ENCODE measurements around the gene KY.
A peak's percentile ranks its signal among the peaks of the same experiment; 100 is the strongest.
"Not testable (repeated sequence)": the region's sequence is repeated elsewhere in the genome, so short reads cannot be mapped to it uniquely, and the experiment has no call there.

KY gene

DNA sequence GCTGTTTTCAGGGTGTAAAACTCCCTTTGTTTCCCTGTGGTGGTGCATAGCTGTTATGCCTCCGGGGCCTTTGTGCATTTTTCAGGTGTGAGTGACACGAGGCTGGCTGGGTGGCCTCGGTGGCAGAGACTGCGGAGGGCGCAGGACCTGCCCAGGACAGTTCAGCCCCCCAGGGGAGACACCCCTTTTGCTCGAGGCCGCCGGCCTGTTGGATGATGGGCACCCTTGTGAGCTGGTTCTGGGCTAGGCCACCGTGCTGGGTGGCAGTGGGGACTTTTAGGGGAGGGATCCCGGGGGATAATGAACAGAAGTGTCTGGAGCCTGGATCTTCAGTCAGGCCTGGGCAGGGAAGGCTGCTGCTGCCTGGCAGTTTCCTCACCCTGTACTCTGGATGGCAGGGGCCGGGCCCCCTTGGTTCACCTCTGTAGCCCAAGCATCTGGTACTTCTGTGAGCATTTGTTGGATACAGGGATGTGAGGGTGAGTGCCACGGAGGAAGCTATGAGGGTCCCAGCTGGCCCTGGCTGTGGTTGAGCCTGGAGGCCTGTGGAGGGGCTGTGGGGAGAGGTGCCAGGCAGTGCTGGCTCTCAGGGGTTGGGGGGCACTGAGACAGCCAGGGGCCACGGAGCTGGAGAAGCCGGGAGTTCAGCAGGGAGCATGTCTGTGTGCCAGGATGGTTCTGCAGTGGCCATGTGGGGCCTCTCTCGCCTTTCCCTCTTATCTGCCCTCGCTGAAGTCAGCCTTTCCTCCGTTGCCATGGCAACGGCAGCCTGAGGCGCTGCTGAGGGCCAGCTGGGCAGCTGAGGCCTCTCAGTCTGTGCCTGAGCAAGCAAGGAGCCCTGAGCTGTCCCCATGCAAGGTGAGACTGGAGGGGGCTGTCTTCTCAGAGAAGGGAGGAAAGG is 49.0 kb downstream of the KY start:
- peak; percentile 63 for DNase-seq

DNA sequence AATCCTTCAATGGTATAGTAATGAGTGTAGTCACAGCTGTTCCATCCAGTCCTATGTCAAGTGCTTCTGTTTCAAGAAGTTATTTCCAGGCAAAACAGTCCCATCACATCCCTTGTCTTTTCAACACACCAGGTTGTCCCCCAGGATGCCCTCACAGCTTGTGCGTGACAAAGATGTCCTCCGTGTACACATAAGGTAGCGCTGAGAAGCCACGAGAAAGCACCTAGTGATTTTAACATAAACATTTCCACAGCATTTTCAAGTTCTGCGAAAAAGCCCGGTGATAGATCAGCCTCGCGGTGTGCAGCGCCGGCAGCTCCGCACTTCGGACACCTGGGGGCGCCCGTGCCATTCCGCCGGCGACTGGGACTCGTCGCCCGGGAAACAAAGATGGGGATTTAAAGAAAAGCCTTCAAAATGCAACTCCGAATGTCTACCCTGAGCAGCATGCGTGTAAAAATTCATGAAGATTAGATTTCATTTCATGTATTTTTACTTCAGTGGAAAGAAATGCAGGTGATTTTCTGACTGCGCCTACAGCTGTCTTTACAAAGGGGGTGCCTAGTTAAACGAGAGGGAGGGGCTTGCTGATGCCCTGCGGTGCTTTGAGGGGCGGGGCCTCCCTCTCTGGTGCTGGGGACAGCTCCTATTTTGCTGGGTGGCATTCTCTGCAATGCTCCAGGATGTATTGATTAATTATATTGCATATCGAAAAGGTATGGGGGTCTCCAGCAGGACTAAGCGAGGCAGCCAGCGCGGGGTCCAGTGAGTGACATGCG is 49.9 kb downstream of the KY start:
- DNase-seq = peak; percentile 74

DNA sequence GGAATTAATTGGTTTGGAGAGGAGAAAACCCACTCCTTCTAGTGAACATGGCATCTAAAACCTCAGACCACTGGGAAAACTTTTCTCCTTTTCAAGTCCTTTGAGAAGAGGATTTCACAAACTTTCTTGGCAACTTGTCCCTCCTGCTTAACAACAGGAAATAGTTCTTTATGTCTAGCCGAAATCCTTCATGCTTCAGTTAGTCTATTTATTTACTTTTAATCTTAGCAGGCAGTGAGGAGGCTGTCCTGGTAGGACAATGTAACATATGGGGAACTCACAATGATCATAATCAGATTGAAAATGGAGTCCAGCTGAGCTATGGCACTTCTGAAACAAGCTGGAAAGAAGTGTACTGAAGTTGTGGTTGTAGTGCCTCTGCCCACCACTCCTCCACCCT is 50.6 kb downstream of the KY start:
- no peak for DNase-seq

DNA sequence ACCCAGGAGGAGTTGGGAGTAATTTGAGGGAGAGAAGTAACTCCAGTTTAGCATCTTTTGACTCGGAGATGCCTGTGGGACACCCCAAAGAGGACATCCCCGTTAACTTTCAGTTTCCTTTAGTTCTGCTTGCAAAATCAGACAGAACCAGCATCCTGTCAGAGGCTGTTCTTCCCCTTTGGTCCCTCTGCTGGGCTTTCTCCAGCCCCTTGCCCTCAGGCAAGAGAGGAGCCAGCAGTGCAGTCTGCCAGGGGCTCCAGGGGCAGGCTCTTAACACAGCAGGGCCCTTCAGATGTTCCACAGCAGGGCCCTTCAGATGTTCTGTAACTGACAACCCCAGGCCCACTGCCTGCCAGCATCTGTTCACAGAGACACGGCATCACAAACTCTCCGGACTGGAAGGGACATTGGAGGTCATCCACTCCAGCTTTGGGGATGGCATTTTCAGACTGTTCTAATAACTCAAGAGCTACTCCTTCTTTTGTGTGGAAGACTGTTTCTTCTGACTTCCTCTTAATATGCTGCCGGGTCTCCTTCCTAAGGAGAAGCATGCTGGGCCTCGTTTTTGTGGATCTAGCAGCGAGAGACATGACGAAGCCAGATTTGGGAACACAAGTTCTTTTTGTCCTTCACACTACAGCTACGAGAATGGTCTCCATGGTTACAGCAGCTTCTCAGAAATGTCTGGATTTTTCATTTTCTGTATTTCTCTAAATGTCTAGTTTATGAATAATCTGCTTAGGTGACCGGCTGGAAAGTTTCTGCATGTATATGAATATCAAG is 51.9 kb downstream of the KY start:
- DNase-seq = no peak

DNA sequence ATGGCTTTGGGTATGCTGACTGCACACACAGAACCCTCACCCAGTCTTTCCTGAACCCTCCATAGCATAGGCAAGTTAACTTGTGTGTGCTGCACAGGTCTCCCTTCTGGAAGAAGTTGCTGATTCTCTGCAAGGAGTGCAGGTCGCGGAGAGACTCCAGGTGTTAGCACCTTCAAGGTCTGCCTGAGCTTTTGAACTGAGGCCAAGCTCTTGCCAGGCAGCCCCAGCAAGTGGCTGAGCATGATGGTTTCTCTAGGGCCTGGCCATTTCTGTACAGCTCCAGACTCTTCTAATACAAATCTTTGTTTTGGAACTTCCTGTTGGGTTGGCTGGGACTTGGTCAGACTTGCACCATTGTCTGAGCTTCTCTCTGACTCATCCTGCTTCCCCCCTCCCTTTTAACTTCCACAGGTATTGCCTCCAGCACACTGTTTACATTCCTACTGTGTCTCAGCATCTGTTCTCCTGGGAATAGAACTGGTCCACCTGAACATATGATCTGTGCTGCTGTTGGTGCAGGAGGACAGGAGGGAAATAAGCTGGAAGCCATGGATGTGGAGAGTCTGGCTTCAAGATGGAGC is 53.3 kb downstream of the KY start:
- DNase-seq = no peak

DNA sequence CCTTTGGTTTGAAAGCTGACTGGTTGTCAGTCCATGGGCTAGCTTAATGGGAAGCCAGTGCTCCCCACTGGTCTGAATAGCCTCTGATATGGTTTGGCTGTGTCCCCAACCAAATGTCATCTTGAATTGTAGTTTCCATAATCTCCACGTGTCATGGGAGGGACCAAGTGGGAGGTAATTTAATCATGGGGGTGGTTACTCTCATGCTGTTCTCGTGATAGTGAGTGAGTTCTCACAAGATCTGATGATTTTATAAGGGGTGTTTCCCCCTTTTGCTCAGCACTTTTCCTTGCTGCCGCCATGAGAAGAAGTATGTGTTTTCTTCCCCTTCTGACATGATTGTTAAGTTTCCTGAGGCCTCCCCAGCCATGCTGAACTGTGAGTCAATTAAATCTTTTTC is 55.8 kb downstream of the KY start:
- not testable (repeated sequence) for DNase-seq

DNA sequence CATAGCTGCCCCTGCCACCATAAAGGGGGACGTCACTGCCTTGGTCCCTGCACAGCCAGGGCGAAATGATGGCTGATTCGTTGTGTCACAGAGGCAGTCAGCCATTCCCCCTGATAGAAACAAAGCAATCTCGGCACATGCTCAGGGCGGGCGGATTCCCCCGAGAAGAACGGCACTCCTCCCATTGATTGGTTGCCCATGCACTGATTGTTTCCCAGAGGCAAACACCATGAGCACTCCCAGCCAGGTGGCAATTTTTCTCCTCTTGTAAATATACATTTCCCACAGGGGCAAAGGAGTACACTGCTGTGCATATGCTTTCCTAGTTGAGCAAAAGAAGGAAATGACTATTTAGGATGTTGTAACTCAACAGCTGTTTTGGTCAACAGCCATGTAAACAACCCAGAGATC is 56.5 kb downstream of the KY start:
- DNase-seq = no peak

DNA sequence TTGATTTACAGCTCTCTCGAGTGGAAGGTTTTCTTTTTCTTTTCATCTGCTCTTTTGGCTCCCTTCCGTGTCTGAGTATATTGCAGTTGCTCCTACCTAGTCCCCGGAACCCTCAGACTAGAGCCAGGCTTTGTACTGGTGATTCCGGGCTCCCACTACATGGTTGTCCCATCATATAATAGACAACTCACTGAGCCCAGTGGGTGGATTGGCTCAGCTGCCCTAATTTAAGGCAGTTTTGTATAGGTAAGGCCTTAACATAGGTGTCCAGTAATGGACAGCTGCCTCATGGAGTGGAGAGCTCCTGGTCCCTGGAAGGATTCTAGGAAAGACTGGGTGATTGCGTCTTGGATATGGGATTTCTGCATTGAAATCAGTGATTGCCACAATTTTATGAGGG is 58.0 kb downstream of the KY start:
- no peak for DNase-seq

DNA sequence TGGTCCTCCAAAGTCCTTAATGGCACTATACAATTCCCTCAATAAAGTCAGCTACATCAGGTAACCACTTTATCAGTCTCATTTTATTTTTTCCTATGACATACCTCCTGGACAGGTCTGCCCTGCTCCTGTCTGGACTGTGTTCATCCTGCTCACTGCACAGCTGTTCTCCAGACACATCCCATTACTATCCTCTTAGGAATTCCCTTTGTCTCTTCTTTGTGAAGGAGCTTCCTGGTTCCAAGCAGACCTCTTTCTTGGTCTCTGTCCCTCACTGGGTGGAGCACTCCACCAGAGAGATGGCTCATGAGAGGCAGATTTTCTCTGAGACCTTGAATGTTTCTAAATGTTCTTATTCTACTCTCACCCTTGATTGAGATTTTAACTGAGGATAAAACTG is 60.1 kb downstream of the KY start:
- DNase-seq = no peak

DNA sequence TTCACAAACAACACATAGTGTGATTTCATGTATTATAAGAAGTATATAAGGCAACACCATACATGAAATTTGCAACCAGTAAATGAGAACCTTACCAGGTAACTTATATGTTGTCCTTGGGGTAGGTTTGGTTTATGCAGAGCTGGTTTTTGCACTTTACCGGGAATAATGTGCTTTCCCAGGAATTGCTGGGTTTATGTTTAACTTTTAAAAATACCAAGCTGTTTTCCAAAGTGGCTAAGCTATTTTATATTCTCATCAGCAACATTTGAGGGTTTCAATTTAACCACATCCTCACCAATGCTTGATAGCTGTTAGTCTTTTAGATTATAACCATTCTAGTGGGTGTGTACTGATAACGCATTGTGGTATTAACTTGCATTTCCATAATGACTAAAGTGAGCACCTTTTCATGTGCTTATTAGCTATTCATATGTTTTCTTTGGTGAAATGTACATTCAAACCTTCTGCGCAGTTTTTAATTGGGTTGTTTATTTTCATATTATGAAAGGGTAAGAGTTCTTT is 71.6 kb downstream of the KY start:
- no peak for DNase-seq

DNA sequence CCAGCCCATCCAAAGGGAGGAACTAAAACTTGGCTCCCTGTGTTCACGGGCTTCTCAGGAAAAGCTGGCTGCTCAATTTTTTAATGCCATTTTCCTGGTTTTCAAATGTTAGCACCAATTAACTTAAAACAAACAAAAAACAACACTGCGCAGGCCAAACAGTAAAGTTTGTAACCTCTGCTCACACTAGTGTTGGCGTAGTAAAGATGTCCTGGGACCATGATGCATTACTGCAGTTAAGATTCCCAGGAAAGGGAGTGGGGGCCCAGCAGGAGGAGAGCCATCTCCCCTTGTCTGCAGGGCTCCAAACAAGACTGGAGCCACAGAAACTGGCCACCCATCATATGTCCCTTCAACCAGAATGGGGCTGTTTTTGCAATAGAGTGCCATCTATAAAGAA is 74.0 kb downstream of the KY start:
- DNase-seq = no peak

DNA sequence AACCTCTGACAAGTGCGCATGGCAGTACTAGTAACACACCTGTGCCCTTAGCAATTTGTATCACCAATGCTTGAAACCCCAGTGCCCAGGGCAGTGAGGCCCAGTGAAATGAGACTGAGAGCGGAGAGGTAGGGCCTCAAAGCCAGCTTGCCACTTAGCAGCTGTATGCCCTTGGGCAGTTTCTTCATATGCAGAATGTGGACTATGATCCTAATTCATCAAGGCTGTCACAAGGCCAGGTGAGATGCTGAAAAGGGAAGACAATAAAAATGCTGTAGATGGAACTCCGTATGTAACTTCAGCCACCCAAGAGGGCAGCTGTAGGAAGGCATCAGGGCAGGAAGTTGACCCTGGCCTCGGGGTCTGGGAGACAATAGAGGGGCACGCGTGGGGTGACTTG is 74.4 kb downstream of the KY start:
- no peak for DNase-seq

DNA sequence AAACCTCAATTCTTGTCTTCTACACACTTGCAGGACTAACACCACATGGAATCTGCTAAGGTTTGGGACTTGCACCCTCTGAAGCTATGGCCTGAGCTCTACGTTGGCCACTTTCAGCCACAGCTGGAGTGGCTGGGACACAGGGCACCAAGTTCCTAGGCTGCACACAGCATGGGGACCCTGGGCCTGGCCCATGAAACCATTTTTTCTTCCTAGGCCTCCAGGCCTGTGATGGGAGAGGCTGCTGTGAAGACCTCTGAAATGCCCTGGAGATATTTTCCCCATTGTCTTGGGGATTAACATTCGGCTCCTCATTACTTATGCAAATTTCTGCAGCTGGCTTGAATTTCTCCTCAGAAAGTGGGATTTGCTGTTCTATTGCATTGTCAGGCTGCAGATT is 80.9 kb downstream of the KY start:
- not testable (repeated sequence) for DNase-seq

DNA sequence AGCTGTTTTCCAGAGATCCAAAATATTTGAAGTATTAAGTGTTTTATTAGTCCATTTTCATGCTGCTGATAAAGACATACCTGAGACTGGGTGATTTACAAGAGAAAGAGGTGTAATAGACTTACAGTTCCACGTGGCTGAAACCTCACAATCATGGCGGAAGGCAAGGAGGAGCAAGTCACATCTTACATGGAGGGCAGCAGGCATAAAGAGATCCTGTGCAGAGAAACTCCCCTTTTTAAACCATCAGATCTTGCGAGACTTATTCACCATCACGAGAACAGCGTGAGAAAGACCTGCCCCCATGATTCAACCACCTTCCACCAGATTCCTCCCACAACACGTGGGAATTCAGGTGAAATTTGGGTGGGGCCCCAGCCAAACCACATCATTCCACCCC is 82.0 kb downstream of the KY start:
- no peak for DNase-seq

DNA sequence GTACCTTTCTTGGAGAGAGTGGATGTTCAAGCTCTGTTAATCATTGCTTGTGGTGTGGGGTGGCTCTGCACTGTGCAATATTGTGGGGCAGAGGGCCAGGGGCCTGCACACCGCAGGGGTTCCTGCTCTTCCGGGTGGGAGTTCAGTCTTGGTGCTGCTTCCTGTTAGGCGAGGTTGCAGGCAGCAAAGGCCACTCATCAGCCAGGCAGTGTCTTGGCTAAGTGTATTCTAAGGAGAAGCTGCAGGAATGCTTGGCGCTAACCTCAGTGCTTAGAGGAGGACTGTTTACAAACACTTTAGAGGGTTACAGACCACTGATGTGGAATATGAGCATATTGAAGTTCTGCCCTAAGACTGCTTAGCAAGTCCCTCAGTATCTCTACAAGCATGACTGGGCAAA is 83.2 kb downstream of the KY start:
- DNase-seq = peak; percentile 16

DNA sequence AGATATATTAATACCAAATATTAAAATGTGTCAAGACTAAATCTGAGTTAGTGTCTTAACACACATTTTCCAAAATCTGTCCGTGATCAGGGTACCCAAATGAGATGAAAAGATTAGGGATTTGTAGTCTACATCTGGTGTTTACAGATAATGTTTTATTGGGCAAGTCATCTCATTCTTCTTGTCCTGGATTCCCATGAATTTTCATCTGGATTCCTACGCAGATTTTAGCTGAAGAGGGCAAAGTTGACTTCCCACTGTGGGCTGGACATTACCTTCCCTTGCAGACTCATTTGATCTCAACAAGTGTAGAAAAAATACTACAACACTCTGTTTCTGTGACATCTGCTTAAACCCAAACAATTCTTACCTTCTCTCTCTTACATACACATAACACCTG is 85.8 kb downstream of the KY start:
- DNase-seq = no peak

DNA sequence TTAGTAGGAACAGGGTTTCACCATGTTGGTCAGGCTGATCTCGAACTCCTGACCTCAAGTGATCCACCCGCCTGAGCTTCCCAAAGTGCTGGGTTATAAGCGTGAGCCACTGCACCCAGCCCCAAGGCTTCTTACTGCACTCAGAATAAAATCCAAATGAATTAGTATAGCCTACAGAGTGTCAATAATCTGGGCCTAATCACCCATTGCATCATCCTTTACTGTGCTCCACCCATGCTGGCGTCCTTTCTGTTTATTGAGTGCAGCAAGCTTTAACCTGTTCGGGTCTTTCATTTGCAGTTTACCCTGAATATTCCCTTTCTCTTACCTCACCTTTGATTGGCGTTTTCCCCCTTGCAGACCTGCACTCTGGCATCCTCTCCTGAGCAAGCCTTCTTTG is 87.2 kb downstream of the KY start:
- no peak for DNase-seq

DNA sequence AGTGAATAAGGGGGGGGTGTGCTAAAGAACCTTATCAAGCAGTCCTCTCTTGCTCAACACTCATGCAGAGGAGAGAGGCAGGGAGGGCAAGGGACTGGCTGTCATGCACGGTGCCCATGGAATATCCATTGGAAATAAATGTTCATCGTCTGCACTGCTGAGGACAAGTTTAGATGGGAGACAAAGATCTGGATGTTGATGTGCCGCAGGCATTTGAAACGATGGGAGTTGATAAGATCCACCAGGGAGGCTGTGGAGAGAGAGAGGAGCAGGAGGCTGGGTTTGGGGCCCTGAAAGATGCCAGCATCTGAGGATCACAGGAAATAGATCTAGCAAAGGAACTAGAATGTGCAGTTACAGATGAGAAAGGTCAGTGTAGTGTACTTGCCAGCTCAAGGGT is 88.8 kb downstream of the KY start:
- no peak for DNase-seq

DNA sequence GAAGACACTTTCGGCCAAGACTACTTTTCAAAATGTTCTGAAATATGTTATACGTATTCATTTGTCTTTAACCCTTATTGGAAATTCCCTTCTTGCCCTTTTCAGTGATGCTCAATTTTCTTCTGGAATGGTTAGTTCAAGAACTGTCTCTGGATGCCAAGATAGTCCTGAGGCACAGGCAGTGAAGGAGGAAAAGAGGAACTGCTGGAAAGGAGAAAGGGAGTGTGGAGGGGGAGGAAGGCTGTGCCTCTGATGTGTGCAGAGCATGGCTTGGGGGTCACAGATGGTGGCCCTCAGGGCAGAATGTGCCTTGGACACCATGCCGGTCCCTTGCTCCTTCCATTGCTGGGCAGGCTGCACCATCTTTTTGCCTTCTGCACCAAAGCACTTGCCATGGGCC is 91.2 kb downstream of the KY start:
- DNase-seq = no peak

Data from right kidney (tissue), 1 donor.